NCI-H345 treated with DMSO at 0.1 percent for 48 hours (cell line): ENCODE measurements around the gene VEGFA.
A peak's percentile ranks its signal among the peaks of the same experiment; 100 is the strongest.

ENCODE experiments used
- DNase-seq: peaks from one replicate; lab custom pipeline; 2025; ENCODE audit not compliant: unreplicated experiment; lab: John Stamatoyannopoulos, UW

Gene VEGFA

GRCh38 chr6:43738877-43739641, 31.0 kb upstream of the VEGFA start:
- no peak for DNase-seq

- peak; percentile 26 for DNase-seq
These were observed 30.3 kb upstream of the VEGFA start for GRCh38 chr6:43739642-43740091.

- no peak for DNase-seq
These were observed 29.6 kb upstream of the VEGFA start for GRCh38 chr6:43740321-43740960.

GRCh38 chr6:43740961-43741764, 28.8 kb upstream of the VEGFA start:
- no peak for DNase-seq

GRCh38 chr6:43741829-43742228, 28.2 kb upstream of the VEGFA start:
- no peak for DNase-seq

GRCh38 chr6:43742285-43742684, 27.7 kb upstream of the VEGFA start:
- no peak for DNase-seq

GRCh38 chr6:43742931-43743632, 26.9 kb upstream of the VEGFA start:
- no peak for DNase-seq

GRCh38 chr6:43743682-43744381, 26.2 kb upstream of the VEGFA start:
- no peak for DNase-seq

- no peak for DNase-seq
These were observed 25.5 kb upstream of the VEGFA start for GRCh38 chr6:43744491-43744890.

GRCh38 chr6:43744931-43745727, 24.9 kb upstream of the VEGFA start:
- DNase-seq, result no peak

GRCh38 chr6:43746071-43746470, 23.9 kb upstream of the VEGFA start:
- no peak for DNase-seq

- DNase-seq, result no peak
These were observed 23.4 kb upstream of the VEGFA start for GRCh38 chr6:43746613-43747102.

- DNase-seq, result no peak
These were observed 22.2 kb upstream of the VEGFA start for GRCh38 chr6:43747784-43748183.

- DNase-seq, result no peak
These were observed 21.2 kb upstream of the VEGFA start for GRCh38 chr6:43748765-43749164.

GRCh38 chr6:43749461-43749860, 20.6 kb upstream of the VEGFA start:
- DNase-seq, result no peak

GRCh38 chr6:43750622-43751021, 19.4 kb upstream of the VEGFA start:
- no peak for DNase-seq

- DNase-seq, result no peak
These were observed 16.3 kb upstream of the VEGFA start for GRCh38 chr6:43753570-43754183.

GRCh38 chr6:43757966-43758616, 11.9 kb upstream of the VEGFA start:
- no peak for DNase-seq

GRCh38 chr6:43758617-43759050, 11.4 kb upstream of the VEGFA start:
- DNase-seq, result peak; percentile 33
